Fibroblast of lung (primary cell): ENCODE measurements around the gene JAM2. TPM values are rescaled to one million over a fixed set of nuclear protein-coding genes. Genes with fewer than 3 reads are reported as not detected.
A peak's percentile ranks its signal among the peaks of the same experiment; 100 is the strongest.

ENCODE experiments used
- DNase-seq, 2 donors: peaks; one replicate each; pipeline versions ENCODE4 v3.0.0 to v3.0.0-alpha.2; 2010; ENCODE audit warnings: low read depth in 2 of 2
- H2AFZ ChIP-seq: 2 replicates; pipeline ENCODE4 v1.5.1; 2012; ENCODE audit warnings: low read length, control low read depth, inconsistent platforms
- H3K27ac ChIP-seq: 2 replicates; pipeline ENCODE4 v1.5.1; 2011; ENCODE audit warnings: low read length, control low read depth; ENCODE audit not compliant: insufficient read depth
- H3K27me3 ChIP-seq: 2 replicates; pipeline ENCODE4 v1.5.1; 2011; ENCODE audit warnings: mild to moderate bottlenecking, low read length; ENCODE audit not compliant: control insufficient read depth, insufficient read depth
- H3K36me3 ChIP-seq: 2 replicates; pipeline ENCODE4 v1.5.1; 2011; ENCODE audit warnings: low read length; ENCODE audit not compliant: control insufficient read depth, insufficient read depth
- H3K4me1 ChIP-seq: 2 replicates; pipeline ENCODE4 v1.5.1; 2011; ENCODE audit warnings: low read length; ENCODE audit not compliant: control insufficient read depth, insufficient read depth; ENCODE audit errors: extremely low read depth
- H3K4me2 ChIP-seq: 2 replicates; pipeline ENCODE4 v1.5.1; 2011; ENCODE audit warnings: low read length, control low read depth; ENCODE audit not compliant: insufficient read depth; ENCODE audit errors: extremely low read depth
- H3K4me3 ChIP-seq, 4 experiments: fragments of 200-600 bp in 1 of 4; sonication (generic) in 1 of 4; replicated peaks in 1 of 4; 2 replicates each; pipeline ENCODE4 v1.5.1; 2011 to 2016; ENCODE audit warnings: low read length in 4 of 4, low read depth in 3 of 4, mild to moderate bottlenecking in 3 of 4, control low read depth in 2 of 4, inconsistent platforms in 1 of 4, mixed read lengths in 1 of 4; ENCODE audit not compliant: insufficient read depth in 1 of 4; ENCODE audit errors: control extremely low read depth in 1 of 4
- H3K79me2 ChIP-seq: 2 replicates; pipeline ENCODE4 v1.5.1; 2012; ENCODE audit warnings: mild to moderate bottlenecking, low read length, inconsistent platforms; ENCODE audit not compliant: control insufficient read depth, insufficient read depth
- H3K9ac ChIP-seq: 2 replicates; pipeline ENCODE4 v1.5.1; 2011; ENCODE audit warnings: mild to moderate bottlenecking, low read length, control low read depth; ENCODE audit not compliant: insufficient read depth
- H3K9me3 ChIP-seq: 2 replicates; pipeline ENCODE4 v1.5.1; 2012; ENCODE audit warnings: low read depth, low read length; ENCODE audit not compliant: control insufficient read depth, insufficient read depth
- H4K20me1 ChIP-seq: 2 replicates; pipeline ENCODE4 v1.5.1; 2011; ENCODE audit warnings: low read length; ENCODE audit not compliant: control insufficient read depth, insufficient read depth; ENCODE audit errors: extremely low read depth
- EZH2 ChIP-seq: IDR thresholded peaks from 2 replicates; pipeline ENCODE4 v1.5.1; 2012; ENCODE audit warnings: low read length, control low read depth, mild to moderate bottlenecking; ENCODE audit errors: missing control alignments
- polyA plus RNA-seq, 2 donors: library from polyadenylated mRNA; depleted of rRNA in 1 of 2; stranded (reverse) in 1 of 2; unstranded in 1 of 2; fragments of >200 nt; gene quantifications; 2 replicates each; pipeline ENCODE4 v1.2.1, GENCODE V29; 2011 to 2012; ENCODE audit warnings: missing spikeins in 1 of 2
- total RNA-seq: library from RNA; depleted of rRNA; stranded (reverse); fragments of >200 nt; gene quantifications from 2 replicates; pipeline ENCODE4 v1.2.1, GENCODE V29; 2014
- TF ChIP-seq, protein P1 (sequence below), 2 donors: IDR thresholded peaks in 1 of 2; conservative IDR thresholded peaks in 1 of 2; 1 replicate in 1 of 2; 2 replicates in 1 of 2; pipeline ENCODE4 v1.5.1; 2011 to 2012; ENCODE audit warnings: low read length in 2 of 2, control low read depth in 1 of 2, inconsistent platforms in 1 of 2, low read depth in 1 of 2, mild to moderate bottlenecking in 1 of 2

The JAM2 gene
- total and polyA plus RNA-seq, 2 donors (not counting 1 experiment from before 2014, with no cell fraction given): 1.4 to 2.1 TPM

- H3K4me3 ChIP-seq: no peak overlapping the region
- H3K27me3 ChIP-seq: peaks cover 9% of the 10 kb centered on the region
- no peak for TF ChIP-seq EZH2
- TF ChIP-seq, protein P1, sequence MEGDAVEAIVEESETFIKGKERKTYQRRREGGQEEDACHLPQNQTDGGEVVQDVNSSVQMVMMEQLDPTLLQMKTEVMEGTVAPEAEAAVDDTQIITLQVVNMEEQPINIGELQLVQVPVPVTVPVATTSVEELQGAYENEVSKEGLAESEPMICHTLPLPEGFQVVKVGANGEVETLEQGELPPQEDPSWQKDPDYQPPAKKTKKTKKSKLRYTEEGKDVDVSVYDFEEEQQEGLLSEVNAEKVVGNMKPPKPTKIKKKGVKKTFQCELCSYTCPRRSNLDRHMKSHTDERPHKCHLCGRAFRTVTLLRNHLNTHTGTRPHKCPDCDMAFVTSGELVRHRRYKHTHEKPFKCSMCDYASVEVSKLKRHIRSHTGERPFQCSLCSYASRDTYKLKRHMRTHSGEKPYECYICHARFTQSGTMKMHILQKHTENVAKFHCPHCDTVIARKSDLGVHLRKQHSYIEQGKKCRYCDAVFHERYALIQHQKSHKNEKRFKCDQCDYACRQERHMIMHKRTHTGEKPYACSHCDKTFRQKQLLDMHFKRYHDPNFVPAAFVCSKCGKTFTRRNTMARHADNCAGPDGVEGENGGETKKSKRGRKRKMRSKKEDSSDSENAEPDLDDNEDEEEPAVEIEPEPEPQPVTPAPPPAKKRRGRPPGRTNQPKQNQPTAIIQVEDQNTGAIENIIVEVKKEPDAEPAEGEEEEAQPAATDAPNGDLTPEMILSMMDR (conservative IDR thresholded peaks at IDR 0.05 in 1 of 2, IDR thresholded peaks at IDR 0.05 in 1 of 2; ENCODE audit: low read depth in 1 of 2, low read length in 2 of 2): no peak
- H3K27ac ChIP-seq: no peak overlapping the region
- H3K4me2 ChIP-seq: no peak overlapping the region
- DNase-seq: no peak
- no peaks in the 10 kb centered on the region for H3K9me3 ChIP-seq
- no peaks in the 10 kb centered on the region for H3K79me2 ChIP-seq
- H3K4me1 ChIP-seq: no peaks in the 10 kb centered on the region
- no peak overlapping the region for H2AFZ ChIP-seq
- H4K20me1 ChIP-seq: no peaks in the 10 kb centered on the region
- no peaks in the 10 kb centered on the region for H3K36me3 ChIP-seq
- H3K9ac ChIP-seq: no peak overlapping the region
Measured at GRCh38 chr21:25632296-25632695, 6.8 kb upstream of the JAM2 start.

GRCh38 chr21:25635310-25635709 is 3.7 kb upstream of the JAM2 start:
- DNase-seq: no peak
- H3K4me2 ChIP-seq: no peak overlapping the region

DNA sequence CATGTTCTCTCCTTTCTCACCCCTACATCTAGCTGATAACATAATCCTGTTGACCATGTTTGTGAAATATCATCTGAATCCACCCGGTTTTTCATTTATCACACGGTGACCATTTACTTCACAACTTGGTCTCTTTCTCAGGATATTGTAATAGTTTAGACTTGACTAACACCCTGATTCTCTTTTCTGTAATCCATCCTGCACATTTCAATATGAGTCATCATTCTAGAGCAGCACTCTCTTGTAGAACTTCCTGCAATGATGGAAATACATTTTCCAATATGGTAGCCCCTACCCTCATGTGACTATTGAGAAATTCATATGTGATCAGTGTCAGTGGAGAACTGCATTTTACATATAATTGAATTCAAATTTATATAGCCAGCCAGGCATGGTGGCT is 2.3 kb upstream of the JAM2 start:
- no peaks in the 10 kb centered on the region for H3K36me3 ChIP-seq
- no peak overlapping the region for H3K4me3 ChIP-seq
- H3K27ac ChIP-seq: no peak overlapping the region
- no peak overlapping the region for H3K4me2 ChIP-seq
- no peaks in the 10 kb centered on the region for H4K20me1 ChIP-seq
- peaks cover 2% of the 10 kb centered on the region for H3K4me1 ChIP-seq
- no peak overlapping the region for H2AFZ ChIP-seq
- no peak overlapping the region for H3K9ac ChIP-seq
- no peaks in the 10 kb centered on the region for H3K9me3 ChIP-seq
- TF ChIP-seq, protein P1 (conservative IDR thresholded peaks at IDR 0.05 in 1 of 2, IDR thresholded peaks at IDR 0.05 in 1 of 2; ENCODE audit: low read depth in 1 of 2, low read length in 2 of 2): no peak
- TF ChIP-seq EZH2: no peak
- H3K27me3 ChIP-seq: peaks cover 5% of the 10 kb centered on the region
- no peaks in the 10 kb centered on the region for H3K79me2 ChIP-seq
- peak in 1 of 2 donors; percentile 2 for DNase-seq

More at GRCh38 chr21:25635310-25635709, 3.7 kb upstream of the JAM2 start:
- H3K27ac ChIP-seq: no peak overlapping the region
- H2AFZ ChIP-seq: no peak overlapping the region
- H3K9me3 ChIP-seq: no peaks in the 10 kb centered on the region
- H3K27me3 ChIP-seq: no peaks in the 10 kb centered on the region
- H3K36me3 ChIP-seq: no peaks in the 10 kb centered on the region
- H4K20me1 ChIP-seq: no peaks in the 10 kb centered on the region
- H3K79me2 ChIP-seq: no peaks in the 10 kb centered on the region
- peaks cover 2% of the 10 kb centered on the region for H3K4me1 ChIP-seq
- H3K9ac ChIP-seq: no peak overlapping the region
- no peak overlapping the region for H3K4me3 ChIP-seq
- TF ChIP-seq EZH2: no peak
